ENCODE measurements around the gene ATOSB.

Gene ATOSB

GRCh38 chr9:35054185-35054835 lies 61.4 kb downstream of the ATOSB start:
- no peak for TF ChIP-seq JUND (IDR thresholded peaks at IDR 0.05; ENCODE audit: low read depth)
- in situ Hi-C loops (cut with HindIII; ENCODE audit: low pct_unique_long_range_greater_than_20kb, low sequenced_read_pairs) = no loop called here
- DNase-seq (ENCODE audit: low read depth in 1 of 2, low spot score in 1 of 2) = no peak
